HL-60/S4 (cell line): ENCODE data around the gene CST3.
"Not testable (repeated sequence)": the region's sequence is repeated elsewhere in the genome, so short reads cannot be mapped to it uniquely, and the experiment has no call there.

Experiments used
- in situ Hi-C: fragments of 300-500 bp; cut with MboI; formaldehyde crosslinking; loops from 2 replicates; pipeline ENCODE4 v1.14.3; 2022; ENCODE audit warnings: low sequenced_read_pairs

The CST3 gene

GRCh38 chr20:23662276-23662870, 24.6 kb upstream of the CST3 start:
- in situ Hi-C loops: no loop called here

GRCh38 chr20:23661002-23661429, 23.3 kb upstream of the CST3 start:
- in situ Hi-C loops: no loop called here

GRCh38 chr20:23659989-23660837, 22.5 kb upstream of the CST3 start:
- in situ Hi-C loops: no loop called here

GRCh38 chr20:23659610-23659988, 21.8 kb upstream of the CST3 start:
- in situ Hi-C loops: not testable (repeated sequence)

- in situ Hi-C loops: no loop called here
Observed at GRCh38 chr20:23658989-23659609, 21.3 kb upstream of the CST3 start.

GRCh38 chr20:23658336-23658735, 20.6 kb upstream of the CST3 start:
- in situ Hi-C loops: no loop called here

GRCh38 chr20:23657202-23657601, 19.4 kb upstream of the CST3 start:
- in situ Hi-C loops: no loop called here

- in situ Hi-C loops: no loop called here
Observed at GRCh38 chr20:23656372-23656771, 18.6 kb upstream of the CST3 start.

GRCh38 chr20:23655491-23656211, 17.9 kb upstream of the CST3 start:
- in situ Hi-C loops: no loop called here

GRCh38 chr20:23654717-23655116, 17.0 kb upstream of the CST3 start:
- in situ Hi-C loops: no loop called here

GRCh38 chr20:23654000-23654399, 16.2 kb upstream of the CST3 start:
- in situ Hi-C loops: no loop called here

GRCh38 chr20:23653400-23653938, 15.7 kb upstream of the CST3 start:
- in situ Hi-C loops: no loop called here

- in situ Hi-C loops: no loop called here
Observed at GRCh38 chr20:23652926-23653325, 15.2 kb upstream of the CST3 start.

GRCh38 chr20:23652371-23652770, 14.6 kb upstream of the CST3 start:
- in situ Hi-C loops: no loop called here

GRCh38 chr20:23651117-23651516, 13.4 kb upstream of the CST3 start:
- in situ Hi-C loops: no loop called here

GRCh38 chr20:23649830-23650417, 12.2 kb upstream of the CST3 start:
- in situ Hi-C loops: no loop called here

- in situ Hi-C loops: no loop called here
Observed at GRCh38 chr20:23649242-23649641, 11.5 kb upstream of the CST3 start.

- in situ Hi-C loops: no loop called here
Observed at GRCh38 chr20:23647346-23647745, 9.6 kb upstream of the CST3 start.

- in situ Hi-C loops: no loop called here
Observed at GRCh38 chr20:23646106-23646873, 8.5 kb upstream of the CST3 start.

- in situ Hi-C loops: no loop called here
Observed at GRCh38 chr20:23645575-23645974, 7.8 kb upstream of the CST3 start.
